Adrenal gland (tissue), 12 donors: Measurements from ENCODE around the gene CDK9. TPM values are rescaled to one million over a fixed set of nuclear protein-coding genes. Genes with fewer than 3 reads are reported as not detected.

Experiments used
- DNase-seq, 7 donors: peaks; one replicate each; pipeline ENCODE4 v3.0.0-alpha.2; 2019 to 2020
- H3K27ac ChIP-seq, 5 donors: fragments of 200-600 bp; sonication (generic) in 4 of 5; 1 replicate in 3 of 5; 2 replicates in 2 of 5; pipeline versions ENCODE4 v1.5.1 to v1.8.0; 2016 to 2020; ENCODE audit warnings: mild to moderate bottlenecking in 1 of 5
- H3K27me3 ChIP-seq: fragments of 200-600 bp; 2 replicates; pipeline ENCODE4 v1.8.0; 2021
- H3K36me3 ChIP-seq, 2 donors: fragments of 200-600 bp; replicated peaks in 1 of 2; 1 replicate in 1 of 2; 2 replicates in 1 of 2; pipeline versions ENCODE4 v1.5.1 to v1.8.0; 2018 to 2022
- H3K4me1 ChIP-seq, 2 donors: fragments of 200-600 bp; replicated peaks in 1 of 2; 1 replicate in 1 of 2; 2 replicates in 1 of 2; pipeline versions ENCODE4 v1.5.1 to v1.8.0; 2018 to 2021
- H3K4me3 ChIP-seq, 4 donors: fragments of 200-600 bp; sonication (generic) in 3 of 4; one replicate each; pipeline ENCODE4 v1.5.1; 2016 to 2018
- H3K9me3 ChIP-seq, 3 donors: fragments of 200-600 bp; sonication (generic) in 1 of 3; replicated peaks in 1 of 3; 1 replicate in 2 of 3; 2 replicates in 1 of 3; pipeline versions ENCODE4 v1.5.1 to v1.8.0; 2016 to 2021
- CTCF ChIP-seq, 6 experiments: fragments of 450-650 bp in 4 of 6; fragments of 200-600 bp in 2 of 6; sonication (generic) in 1 of 6; IDR thresholded peaks; 1 replicate in 5 of 6; 2 replicates in 1 of 6; pipeline versions ENCODE4 v1.5.1 to v1.8.0; 2016 to 2021; ENCODE audit warnings: antibody characterized with exemption in 6 of 6, mild to moderate bottlenecking in 2 of 6, moderate library complexity in 1 of 6
- POLR2A ChIP-seq, 2 donors: fragments of 450-650 bp; IDR thresholded peaks; one replicate each; pipeline ENCODE4 v1.6.1; 2017; ENCODE audit warnings: antibody characterized with exemption in 2 of 2, mild to moderate bottlenecking in 2 of 2, moderate library complexity in 1 of 2
- WGBS, 4 donors: extraction: QIAGEN DNeasy Blood & Tissue Kit in 2 of 4; methylation state at CpG; one replicate each; pipeline versions ENCODE4 v1.1.5 to v1.1.7; 2013 to 2017; 5-methylcytosine and 5-hydroxymethylcytosine counted together
- intact Hi-C, 2 donors: fragments of 100-400 bp; cut with DNase I; formaldehyde crosslinking; loops; one replicate each; pipeline versions ENCODE4 v1.14.1 to v1.15.0; 2022 to 2023
- polyA plus RNA-seq, 3 donors: library from polyadenylated mRNA; stranded (reverse); fragments of 200-250 nt in 2 of 3; fragments of 350-450 nt in 1 of 3; fragmentation: Illumina TruSeq in 1 of 3; extraction: RNeasy Lipid Tissue Mini Kit (QIAGEN cat#74804) in 1 of 3; gene quantifications; one replicate each; pipeline ENCODE4 v1.2.3, GENCODE V29; 2013 to 2014
- total RNA-seq, 9 donors: library from RNA; depleted of rRNA in 4 of 9; stranded (reverse); fragments of >200 nt in 4 of 9; fragments of 120-200 nt in 1 of 9; fragmentation: NEBNext Ultra II Directional in 1 of 9; extraction: Animal tissue kit (Norgen Biotek cat#: 25700) in 1 of 9; gene quantifications; one replicate each; pipeline versions ENCODE4 v1.1.0 to v1.2.4, GENCODE V29; 2013 to 2023
- donor health status: healthy with polysubstance abuse.
- donor health status: Bipolar disorder and iron deficiency.
- donor health status: DM: yes; HTN: yes; CAD: no.
- donor health status: DM: no; HTN: no; CAD: no.
- donor health status: DM: no; HTN: no; CAD: no.
- donor health status: DM: yes; HTN: yes; CAD: no.

The CDK9 gene
- total and polyA plus RNA-seq, 12 donors: 41.0 to 238 (median 117) TPM

GRCh38 chr9:127796852-127797370 lies 11.1 kb downstream of the CDK9 start:
- 52 to 58% (median 54%) methylated on average over 11 of the region's 11 CpGs for WGBS, 4 donors
- peak overlapping the region; percentile 48 to 81 (median 76) for H3K27ac ChIP-seq

GRCh38 chr9:127801955-127802575 lies 16.2 kb downstream of the CDK9 start:
- 11 to 18% (median 14%) methylated on average over 6 to 10 of the region's 10 CpGs for WGBS, 4 donors
- H3K4me3 ChIP-seq: peak overlapping the region in 1 of 4 donors; percentile 89
- peaks cover 24 to 37% of the 10 kb centered on the region in 2 donors for H3K4me1 ChIP-seq
- peak in 5 of 7 donors; percentile 48 to 83 (median 75) for DNase-seq
- no peaks in the 10 kb centered on the region for H3K9me3 ChIP-seq
- peaks cover 0 to 21% of the 10 kb centered on the region in 2 donors for H3K36me3 ChIP-seq
- H3K27me3 ChIP-seq: no peaks in the 10 kb centered on the region
- TF ChIP-seq POLR2A (IDR thresholded peaks at IDR 0.05): peak in 1 of 2 donors; percentile 17
- TF ChIP-seq CTCF (IDR thresholded peaks at IDR 0.05): peak in 1 of 6 experiments; percentile 29
- intact Hi-C loops: no loop called here
- H3K27ac ChIP-seq: peak overlapping the region; percentile 85 to 99 (median 94)

More at GRCh38 chr9:127796852-127797370, 11.1 kb downstream of the CDK9 start:
- intact Hi-C loops: no loop called here
- H3K9me3 ChIP-seq: no peaks in the 10 kb centered on the region
- no peaks in the 10 kb centered on the region for H3K27me3 ChIP-seq
- TF ChIP-seq POLR2A (IDR thresholded peaks at IDR 0.05) (no peak), CTCF (IDR thresholded peaks at IDR 0.05) (no peak)
- H3K4me1 ChIP-seq: peaks cover 21 to 53% of the 10 kb centered on the region in 2 donors
- DNase-seq: peak in 1 of 7 donors; percentile 14
- H3K4me3 ChIP-seq: no peak overlapping the region
- peaks cover 0 to 12% of the 10 kb centered on the region in 2 donors for H3K36me3 ChIP-seq

- Histone ChIP-seq H3K27me3 (no peaks in the 10 kb centered on the region), H3K4me3 (peak within 1 kb of the TSS; percentile 46 to 89 (median 66)), H3K27ac (peak within 1 kb of the TSS; percentile 85 to 99 (median 94)), H3K36me3 (peaks cover 0 to 29% of the 10 kb centered on the region in 2 donors), H3K4me1 (peaks cover 24 to 37% of the 10 kb centered on the region in 2 donors), H3K9me3 (no peaks in the 10 kb centered on the region)
- 0 to 1% (median 1%) methylated on average over 10 to 82 of the region's 83 CpGs for WGBS, 4 donors
- DNase-seq: peak; percentile 82 to 94 (median 91)
- TF ChIP-seq CTCF (IDR thresholded peaks at IDR 0.05) (peak in 1 of 6 experiments; percentile 9), POLR2A (IDR thresholded peaks at IDR 0.05) (peak; percentile 65 to 80)
- intact Hi-C loops: no loop called here
Observed at GRCh38 chr9:127802576-127803443, 17.0 kb downstream of the CDK9 start, which contains the start of gene FPGS. FPGS (plus strand) TSS chr9:127802882; CDS start chr9:127802925, 43 bp downstream.
